HepG2 (cell line): Measurements from ENCODE around the gene STON1. TPM values are rescaled to one million over a fixed set of nuclear protein-coding genes. Genes with fewer than 3 reads are reported as not detected.

Experiments used
- ATAC-seq: fragments of 200-7000 bp; cut with Tn5 transposase; 3 replicates; pipeline ENCODE4 v1.9.1; 2020; ENCODE audit warnings: mild to moderate bottlenecking, moderate library complexity
- BruUV-seq: library from RNA; stranded (reverse); fragments of 400-500 nt; replicated peaks from 2 replicates; lab custom pipeline; 2021; lab: Mats Ljungman, UMichigan
- CTCF ChIA-PET: fragments of 300-600 bp; formaldehyde crosslinking; extraction: SDS; loops from one replicate; lab custom pipeline; 2021; ENCODE audit warnings: low total read pairs, inconsistent platforms, low intra/inter-chr PET ratio; lab: Yijun Ruan, JAX
- POLR2A ChIA-PET: fragments of 350-600 bp; sonication (Branson Sonifier 250); formaldehyde crosslinking; loops from one replicate; lab custom pipeline; 2020; ENCODE audit warnings: antibody characterized with exemption, inconsistent platforms; lab: Yijun Ruan, JAX
- DNase-seq: peaks from one replicate; pipeline ENCODE4 v3.0.0-alpha.2; 2015; ENCODE audit warnings: low spot score
- FAIRE-seq: peaks from 3 replicates; lab custom pipeline; 2011; peaks lifted over from hg19 to GRCh38; lab: Jason Lieb, UNC
- H2AFZ ChIP-seq: one replicate; pipeline ENCODE4 v1.6.1; 2011; ENCODE audit warnings: low read length, inconsistent platforms
- H3K27ac ChIP-seq: fragments of 300-600 bp; 3 replicates; pipeline ENCODE4 v1.8.0; 2011; ENCODE audit warnings: mixed run types, mild to moderate bottlenecking, mixed read lengths, low read length, inconsistent platforms; ENCODE audit not compliant: insufficient read depth; ENCODE audit errors: extremely low read length
- H3K27me3 ChIP-seq, 2 experiments: fragments of 200-600 bp in 1 of 2; 2 replicates in 1 of 2; 3 replicates in 1 of 2; pipeline versions ENCODE4 v1.6.0 to v1.8.0; 2011; ENCODE audit warnings: low read length in 2 of 2, mild to moderate bottlenecking in 2 of 2, moderate library complexity in 2 of 2, inconsistent platforms in 1 of 2; ENCODE audit not compliant: insufficient read depth in 2 of 2, control insufficient read depth in 1 of 2
- H3K36me3 ChIP-seq, 2 experiments: fragments of 200-600 bp in 1 of 2; replicated peaks in 1 of 2; 2 replicates in 1 of 2; 3 replicates in 1 of 2; pipeline versions ENCODE4 v1.5.1 to v1.8.0; 2011; ENCODE audit warnings: low read length in 2 of 2, inconsistent platforms in 1 of 2; ENCODE audit not compliant: insufficient read depth in 2 of 2, control insufficient read depth in 1 of 2
- H3K4me1 ChIP-seq: 2 replicates; pipeline ENCODE4 v1.5.1; 2012; ENCODE audit warnings: low read length, inconsistent platforms; ENCODE audit not compliant: insufficient read depth
- H3K4me2 ChIP-seq: 2 replicates; pipeline ENCODE4 v1.6.0; 2011; ENCODE audit warnings: low read depth, low read length, inconsistent platforms
- H3K4me3 ChIP-seq, 3 experiments: fragments of 200-600 bp in 1 of 3; sonication (generic), shearing (Covaris generic) in 1 of 3; replicated peaks in 1 of 3; 2 replicates each; pipeline ENCODE4 v1.5.1; 2011 to 2016; ENCODE audit warnings: low read length in 3 of 3, inconsistent platforms in 2 of 3, low read depth in 2 of 3, mild to moderate bottlenecking in 2 of 3, control low read depth in 1 of 3, mixed read lengths in 1 of 3; ENCODE audit not compliant: insufficient read depth in 1 of 3
- H3K79me2 ChIP-seq: one replicate; pipeline ENCODE4 v1.6.1; 2011; ENCODE audit warnings: low read length, inconsistent platforms; ENCODE audit not compliant: insufficient read depth
- H3K9ac ChIP-seq: 2 replicates; pipeline ENCODE4 v1.6.0; 2011; ENCODE audit warnings: mild to moderate bottlenecking, low read depth, low read length, inconsistent platforms; ENCODE audit not compliant: insufficient read depth
- H3K9me3 ChIP-seq: 2 replicates; pipeline ENCODE4 v1.5.1; 2012; ENCODE audit warnings: mild to moderate bottlenecking, low read length
- H4K20me1 ChIP-seq: 2 replicates; pipeline ENCODE4 v1.6.0; 2011; ENCODE audit warnings: inconsistent platforms, mild to moderate bottlenecking, low read length, moderate library complexity; ENCODE audit not compliant: insufficient read depth
- MTA1 ChIP-seq: sonication (generic); formaldehyde crosslinking; IDR thresholded peaks from 2 replicates; pipeline ENCODE4 v1.4.0; 2020; ENCODE audit warnings: missing genetic modification reagents, mild to moderate bottlenecking, borderline replicate concordance
- MTF2 ChIP-seq: sonication (generic); formaldehyde crosslinking; IDR thresholded peaks from 2 replicates; pipeline ENCODE4 v1.5.0; 2020; ENCODE audit warnings: missing genetic modification reagents, borderline replicate concordance
- MZF1 ChIP-seq: sonication (generic); formaldehyde crosslinking; IDR thresholded peaks from 2 replicates; pipeline ENCODE4 v1.8.1; 2023; ENCODE audit warnings: mild to moderate bottlenecking, missing genetic modification reagents, borderline replicate concordance
- NR2F6 ChIP-seq, 2 experiments: IDR thresholded peaks; 2 replicates each; pipeline ENCODE4 v1.6.1; 2016; ENCODE audit warnings: antibody characterized with exemption in 1 of 2, mild to moderate bottlenecking in 1 of 2
- SNAI1 ChIP-seq: sonication (generic); formaldehyde crosslinking; IDR thresholded peaks from 2 replicates; pipeline ENCODE4 v1.5.0; 2020; ENCODE audit warnings: mild to moderate bottlenecking, missing genetic modification reagents, borderline replicate concordance
- ZNF260 ChIP-seq: sonication (generic); formaldehyde crosslinking; IDR thresholded peaks from 2 replicates; pipeline ENCODE4 v1.4.0; 2020; ENCODE audit warnings: missing genetic modification reagents, low read depth, mild to moderate bottlenecking, borderline replicate concordance
- ZNF562 ChIP-seq: sonication (generic); formaldehyde crosslinking; IDR thresholded peaks from 2 replicates; pipeline ENCODE4 v1.8.0; 2022; ENCODE audit warnings: missing genetic modification reagents, borderline replicate concordance
- WGBS: methylation state at CpG from one replicate; pipeline ENCODE4 v1.1.6; 2017; ENCODE audit warnings: low lambda C conversion rate; 5-methylcytosine and 5-hydroxymethylcytosine counted together
- in situ Hi-C: cut with HindIII; loops from 2 replicates; pipeline ENCODE4 v1.10.0; 2017; ENCODE audit warnings: low pct_unique_long_range_greater_than_20kb; ENCODE audit not compliant: extremely low pct_ligation_motif_present
- intact Hi-C: fragments of 100-400 bp; cut with micrococcal nuclease; formaldehyde crosslinking; loops from one replicate; pipeline ENCODE4 v1.10.0; 2022; ENCODE audit not compliant: unreplicated experiment
- polyA plus RNA-seq, 8 experiments: library from polyadenylated mRNA; depleted of rRNA in 3 of 8; stranded (reverse) in 7 of 8; unstranded in 1 of 8; fragments of >200 nt; fragmentation: Illumina TruSeq in 4 of 8; extraction: Trizol in 4 of 8; gene quantifications; 2 replicates each; pipeline versions ENCODE4 v1.2.1 to v1.2.3, GENCODE V29; 2011 to 2016; ENCODE audit warnings: low read depth in 4 of 8, missing spikeins in 1 of 8, mixed read lengths in 1 of 8; ENCODE audit not compliant: insufficient read depth in 1 of 8
- total RNA-seq, 5 experiments: library from RNA; depleted of rRNA; stranded (reverse); fragments of >200 nt; fragmentation: Illumina TruSeq; extraction: Trizol; gene quantifications; 2 replicates each; pipeline ENCODE4 v1.2.3, GENCODE V29; 2016; ENCODE audit warnings: low read depth in 1 of 5
- TF ChIP-seq, protein P1 (sequence below): IDR thresholded peaks from 2 replicates; pipeline ENCODE4 v1.6.1; 2016; ENCODE audit warnings: missing compliant biosample characterization, missing genetic modification reagents, borderline replicate concordance
- TF ChIP-seq, protein P2 (sequence below): sonication (generic); IDR thresholded peaks from 2 replicates; pipeline ENCODE4 v1.6.1; 2016; ENCODE audit warnings: low read depth, borderline replicate concordance

The STON1 gene
- total and polyA plus RNA-seq, 2 of the 13 experiments (the other 11 are each of a cell fraction or from before 2014, with no cell fraction given): 0.09 to 0.28 TPM

DNA sequence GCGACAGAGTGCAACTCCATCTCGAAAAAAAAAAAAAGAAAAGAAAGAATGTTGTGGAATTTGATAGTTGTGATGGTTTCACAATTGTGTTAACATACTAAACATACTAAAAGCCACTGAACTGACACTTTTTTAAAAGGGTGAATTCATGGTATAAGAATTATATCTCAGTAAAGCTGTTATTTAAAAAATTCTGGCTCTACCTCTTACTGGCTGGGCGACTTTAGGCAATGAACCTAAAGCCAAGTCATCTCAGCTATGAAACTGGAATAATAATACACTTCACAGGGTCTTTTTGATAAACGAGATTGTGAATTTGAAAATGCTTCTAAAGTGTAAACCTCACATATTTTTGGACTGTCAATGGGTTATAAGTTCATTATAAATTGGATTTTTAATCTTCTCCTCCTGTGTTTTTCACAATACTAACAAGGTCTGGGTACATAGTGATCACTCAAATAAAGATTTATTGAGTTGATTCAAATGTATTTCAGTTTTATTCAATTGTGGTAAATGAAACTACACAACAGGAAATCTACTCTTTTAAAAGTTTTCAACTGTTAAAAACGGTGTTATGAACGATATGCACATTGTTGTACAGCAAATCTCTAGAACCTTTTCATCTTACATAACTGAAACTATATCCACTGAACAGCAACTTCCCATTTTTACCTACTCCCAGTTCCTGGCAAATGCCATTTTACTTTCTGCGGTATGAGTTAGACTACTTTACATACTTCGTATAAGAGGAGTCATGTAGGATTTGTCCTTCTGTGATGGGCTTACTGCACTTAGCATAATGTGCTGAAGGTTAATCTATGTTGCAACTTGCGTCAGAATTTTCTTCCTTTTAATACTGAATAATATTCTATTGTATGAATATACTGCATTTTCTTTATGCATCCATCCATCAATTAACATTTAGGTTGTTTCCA lies 44.7 kb downstream of the STON1 start:
- ChIA-PET POLR2A (no interaction called here), CTCF (no interaction called here)
- peaks cover 12% of the 10 kb centered on the region for H3K4me1 ChIP-seq
- in situ Hi-C loops: no loop called here
- no peak for FAIRE-seq
- H3K4me2 ChIP-seq: no peak overlapping the region
- no peak overlapping the region for H3K4me3 ChIP-seq
- no TSS peak for BruUV-seq
- TF ChIP-seq, protein P1, sequence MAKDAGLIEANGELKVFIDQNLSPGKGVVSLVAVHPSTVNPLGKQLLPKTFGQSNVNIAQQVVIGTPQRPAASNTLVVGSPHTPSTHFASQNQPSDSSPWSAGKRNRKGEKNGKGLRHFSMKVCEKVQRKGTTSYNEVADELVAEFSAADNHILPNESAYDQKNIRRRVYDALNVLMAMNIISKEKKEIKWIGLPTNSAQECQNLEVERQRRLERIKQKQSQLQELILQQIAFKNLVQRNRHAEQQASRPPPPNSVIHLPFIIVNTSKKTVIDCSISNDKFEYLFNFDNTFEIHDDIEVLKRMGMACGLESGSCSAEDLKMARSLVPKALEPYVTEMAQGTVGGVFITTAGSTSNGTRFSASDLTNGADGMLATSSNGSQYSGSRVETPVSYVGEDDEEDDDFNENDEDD: no peak
- no peak for TF ChIP-seq SNAI1 (CRISPR knock-in tag)
- no peak for DNase-seq
- H3K9me3 ChIP-seq: no peaks in the 10 kb centered on the region
- no peaks in the 10 kb centered on the region for H4K20me1 ChIP-seq
- H3K9ac ChIP-seq: no peak overlapping the region
- H3K79me2 ChIP-seq: no peaks in the 10 kb centered on the region
- no peaks in the 10 kb centered on the region for H3K36me3 ChIP-seq
- intact Hi-C loops: no loop called here
- ATAC-seq: no peak
- H3K27me3 ChIP-seq: no peaks in the 10 kb centered on the region
- 46% methylated on average over 9 of the region's 9 CpGs for WGBS
- no peak overlapping the region for H3K27ac ChIP-seq
- no peak overlapping the region for H2AFZ ChIP-seq

DNA sequence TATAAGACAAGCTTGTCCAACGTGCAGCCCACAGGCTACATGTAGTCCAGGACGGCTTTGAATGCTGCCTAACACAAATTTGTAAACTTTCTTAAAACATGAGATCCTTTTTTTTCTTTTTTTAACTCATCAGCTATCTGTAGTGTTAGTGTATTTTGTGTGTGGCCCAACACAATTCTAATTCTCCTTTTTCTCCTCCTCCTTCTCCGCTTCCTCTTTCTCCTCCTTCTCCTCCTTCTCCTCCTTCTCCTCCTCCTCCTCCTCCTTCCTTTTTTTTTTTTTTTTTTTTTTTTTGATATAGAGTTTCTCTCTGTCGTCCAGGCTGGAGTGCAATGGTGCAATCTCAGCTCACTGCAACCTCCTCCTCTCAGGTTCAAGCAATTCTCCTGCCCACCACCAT lies 48.4 kb downstream of the STON1 start:
- H3K36me3 ChIP-seq: no peaks in the 10 kb centered on the region
- ChIA-PET POLR2A (no interaction called here), CTCF (no interaction called here)
- intact Hi-C loops (no loop called here), in situ Hi-C loops (no loop called here)
- no peak overlapping the region for H2AFZ ChIP-seq
- H3K9ac ChIP-seq: no peak overlapping the region
- no peak overlapping the region for H3K4me3 ChIP-seq
- H3K27ac ChIP-seq: no peak overlapping the region
- no TSS peak for BruUV-seq
- ATAC-seq (no peak), FAIRE-seq (no peak), DNase-seq (no peak)
- 34% methylated on average over 4 of the region's 4 CpGs for WGBS
- no peaks in the 10 kb centered on the region for H3K79me2 ChIP-seq
- H3K9me3 ChIP-seq: no peaks in the 10 kb centered on the region
- no peaks in the 10 kb centered on the region for H4K20me1 ChIP-seq
- H3K4me2 ChIP-seq: no peak overlapping the region
- H3K27me3 ChIP-seq: no peaks in the 10 kb centered on the region; a peak in 1 of 5 replicates
- H3K4me1 ChIP-seq: peaks cover under 1% of the 10 kb centered on the region; the same call in 1 of the 2 replicates
- TF ChIP-seq, protein P2, sequence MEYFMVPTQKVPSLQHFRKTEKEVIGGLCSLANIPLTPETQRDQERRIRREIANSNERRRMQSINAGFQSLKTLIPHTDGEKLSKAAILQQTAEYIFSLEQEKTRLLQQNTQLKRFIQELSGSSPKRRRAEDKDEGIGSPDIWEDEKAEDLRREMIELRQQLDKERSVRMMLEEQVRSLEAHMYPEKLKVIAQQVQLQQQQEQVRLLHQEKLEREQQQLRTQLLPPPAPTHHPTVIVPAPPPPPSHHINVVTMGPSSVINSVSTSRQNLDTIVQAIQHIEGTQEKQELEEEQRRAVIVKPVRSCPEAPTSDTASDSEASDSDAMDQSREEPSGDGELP: no peak
- no peak for TF ChIP-seq MZF1
- TF ChIP-seq MTF2 (CRISPR knock-in tag): no peak
- no peak for TF ChIP-seq ZNF562 (CRISPR knock-in tag)
- no peak for TF ChIP-seq MTA1 (CRISPR knock-in tag)
- TF ChIP-seq NR2F6 (IDR thresholded peaks at IDR 0.05): no peak
- no peak for TF ChIP-seq NR2F6 (CRISPR knock-in tag; IDR thresholded peaks at IDR 0.05)
- no peak for TF ChIP-seq ZNF260
